ENCODE measurements around the gene VTI1A.

Gene VTI1A

DNA sequence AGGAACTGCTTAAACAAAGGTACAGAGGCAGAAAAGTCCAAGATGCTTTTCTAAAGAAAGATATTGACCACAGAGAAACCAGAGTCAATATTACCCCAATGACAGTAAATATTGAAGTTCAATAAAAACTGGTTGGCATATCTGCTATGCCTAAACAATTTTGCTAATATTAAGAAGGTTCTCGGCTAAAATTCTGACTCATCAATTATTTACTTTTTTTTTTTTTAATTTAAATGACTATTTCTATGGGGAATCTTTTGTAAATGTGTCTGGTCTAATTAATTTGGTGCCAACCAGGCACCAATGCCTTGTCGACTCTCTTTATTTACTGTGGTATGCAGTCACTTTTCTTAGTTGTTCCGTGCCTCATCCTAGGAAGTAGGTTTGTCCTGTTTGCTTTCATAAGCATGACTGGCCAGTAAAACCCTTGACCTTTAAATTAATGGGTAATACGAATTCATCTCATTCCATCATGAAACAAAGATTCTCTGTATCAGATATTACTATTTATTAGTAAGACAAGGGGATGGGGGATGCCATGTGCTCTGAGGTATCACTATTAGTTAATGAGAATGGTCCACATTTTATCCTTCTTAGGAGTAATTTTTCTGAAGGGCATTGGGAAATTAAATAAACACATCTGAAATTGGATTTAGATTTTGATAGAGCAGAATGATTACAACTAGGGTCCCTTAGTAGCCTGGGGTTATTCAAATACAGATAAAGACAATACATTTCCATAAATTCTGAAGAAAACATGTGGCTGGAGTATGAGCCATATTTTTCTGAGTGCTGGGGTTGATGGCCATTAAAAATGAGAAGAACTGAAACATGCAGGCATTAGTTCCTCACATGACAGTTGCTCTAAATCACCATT is 154.4 kb downstream of the VTI1A start:
- Histone ChIP-seq H3K36me3 (ENCODE audit: insufficient read depth, low read depth, low read length) (no peaks in the 10 kb centered on the region), H3K9me3 (ENCODE audit: insufficient read depth, low read depth, low read length) (no peaks in the 10 kb centered on the region), H3K4me1 (ENCODE audit: insufficient read depth, low read length) (no peaks in the 10 kb centered on the region), H3K4me3 (ENCODE audit: low read length) (no peak overlapping the region), H3K9ac (ENCODE audit: low read depth, low read length) (no peak overlapping the region), H3K27me3 (ENCODE audit: insufficient read depth, low read length) (no peaks in the 10 kb centered on the region), H3K27ac (ENCODE audit: low read length) (no peak overlapping the region)

DNA sequence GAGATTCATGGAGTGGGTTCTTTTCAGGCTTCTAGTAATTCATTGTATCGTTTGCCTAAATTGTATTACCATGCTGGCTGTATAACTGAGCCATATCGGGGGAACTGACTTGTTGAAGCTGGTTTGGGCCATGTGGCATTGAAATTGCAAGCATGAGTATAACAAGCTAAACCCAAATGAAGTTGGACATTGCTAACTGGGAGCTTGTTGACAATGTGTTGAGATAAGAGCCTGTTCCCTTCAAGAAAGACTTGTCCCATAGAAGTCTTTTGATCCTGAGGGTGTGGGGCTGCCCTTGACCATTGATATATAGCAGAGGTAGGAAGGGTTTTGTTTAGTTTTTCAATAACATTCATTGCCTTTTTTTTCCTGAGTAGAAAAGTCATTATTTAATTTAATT is 156.0 kb downstream of the VTI1A start:
- Histone ChIP-seq H3K9me3 (ENCODE audit: insufficient read depth, low read depth, low read length) (no peaks in the 10 kb centered on the region), H3K4me1 (ENCODE audit: insufficient read depth, low read length) (no peaks in the 10 kb centered on the region), H3K9ac (ENCODE audit: low read depth, low read length) (no peak overlapping the region), H3K27me3 (ENCODE audit: insufficient read depth, low read length) (no peaks in the 10 kb centered on the region), H3K27ac (ENCODE audit: low read length) (no peak overlapping the region), H3K36me3 (ENCODE audit: insufficient read depth, low read depth, low read length) (no peaks in the 10 kb centered on the region), H3K4me3 (ENCODE audit: low read length) (no peak overlapping the region)

- no peak overlapping the region for H3K9ac ChIP-seq (ENCODE audit: low read depth, low read length)
- H3K27ac ChIP-seq (ENCODE audit: low read length), result no peak overlapping the region
- H3K9me3 ChIP-seq (ENCODE audit: insufficient read depth, low read depth, low read length), result no peaks in the 10 kb centered on the region
- no peak overlapping the region for H3K4me3 ChIP-seq (ENCODE audit: low read length)
- H3K27me3 ChIP-seq (ENCODE audit: insufficient read depth, low read length), result no peaks in the 10 kb centered on the region
- H3K36me3 ChIP-seq (ENCODE audit: insufficient read depth, low read depth, low read length), result no peaks in the 10 kb centered on the region
- H3K4me1 ChIP-seq (ENCODE audit: insufficient read depth, low read length), result no peaks in the 10 kb centered on the region
Measured at GRCh38 chr10:112605063-112605462, 158.0 kb downstream of the VTI1A start.

DNA sequence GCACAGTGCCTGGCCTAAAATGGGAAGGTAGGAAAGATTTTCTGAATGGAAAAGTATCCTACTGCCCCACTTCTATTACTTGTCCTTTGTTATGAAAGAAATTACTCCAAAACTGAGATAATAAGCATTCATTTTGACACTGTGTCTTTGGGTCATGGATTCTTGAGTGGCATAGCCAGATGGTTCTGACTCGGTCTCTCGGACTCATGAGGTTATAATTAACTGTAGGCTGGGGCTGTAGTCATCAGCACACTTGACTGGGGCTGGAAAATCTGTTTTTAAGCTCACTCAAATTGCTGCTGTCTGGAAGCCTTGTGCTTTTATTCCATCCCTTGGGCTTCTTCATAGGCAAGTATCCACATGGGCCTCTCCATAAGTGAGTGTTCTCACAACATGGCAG is 160.5 kb downstream of the VTI1A start:
- no peaks in the 10 kb centered on the region for H3K36me3 ChIP-seq (ENCODE audit: insufficient read depth, low read depth, low read length)
- no peak overlapping the region for H3K9ac ChIP-seq (ENCODE audit: low read depth, low read length)
- H3K27ac ChIP-seq (ENCODE audit: low read length), result no peak overlapping the region
- no peak overlapping the region for H3K4me3 ChIP-seq (ENCODE audit: low read length)
- H3K27me3 ChIP-seq (ENCODE audit: insufficient read depth, low read length), result no peaks in the 10 kb centered on the region
- H3K9me3 ChIP-seq (ENCODE audit: insufficient read depth, low read depth, low read length), result no peaks in the 10 kb centered on the region
- H3K4me1 ChIP-seq (ENCODE audit: insufficient read depth, low read length), result no peaks in the 10 kb centered on the region

- Histone ChIP-seq H3K4me3 (ENCODE audit: low read length) (no peak overlapping the region), H3K4me1 (ENCODE audit: insufficient read depth, low read length) (no peaks in the 10 kb centered on the region), H3K27me3 (ENCODE audit: insufficient read depth, low read length) (no peaks in the 10 kb centered on the region), H3K36me3 (ENCODE audit: insufficient read depth, low read depth, low read length) (no peaks in the 10 kb centered on the region), H3K9me3 (ENCODE audit: insufficient read depth, low read depth, low read length) (peaks cover 12% of the 10 kb centered on the region), H3K27ac (ENCODE audit: low read length) (no peak overlapping the region), H3K9ac (ENCODE audit: low read depth, low read length) (no peak overlapping the region)
Measured at GRCh38 chr10:112613620-112614019, 166.6 kb downstream of the VTI1A start.

DNA sequence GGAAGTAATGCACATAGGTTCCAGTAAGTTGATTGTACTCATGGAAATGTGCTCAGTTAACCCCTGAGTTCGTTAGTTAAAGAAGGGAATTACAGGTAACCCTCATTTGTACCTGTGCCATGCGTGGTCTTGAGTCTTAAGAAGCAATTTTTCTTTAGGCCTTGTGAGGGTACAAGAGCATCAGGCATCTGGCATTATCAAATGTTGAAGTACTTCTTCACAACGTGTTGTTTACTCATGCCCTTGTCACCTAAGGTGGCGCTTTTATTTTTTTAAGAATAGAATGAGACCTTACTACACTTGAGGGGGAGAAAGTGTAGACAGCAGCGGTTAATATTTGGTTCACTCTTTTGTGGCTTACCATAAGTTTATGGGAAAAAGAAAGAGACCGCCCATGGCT is 167.1 kb downstream of the VTI1A start:
- H3K4me3 ChIP-seq (ENCODE audit: low read length), result no peak overlapping the region
- H3K27ac ChIP-seq (ENCODE audit: low read length), result no peak overlapping the region
- no peaks in the 10 kb centered on the region for H3K27me3 ChIP-seq (ENCODE audit: insufficient read depth, low read length)
- H3K4me1 ChIP-seq (ENCODE audit: insufficient read depth, low read length), result no peaks in the 10 kb centered on the region
- peaks cover 12% of the 10 kb centered on the region for H3K9me3 ChIP-seq (ENCODE audit: insufficient read depth, low read depth, low read length)
- H3K36me3 ChIP-seq (ENCODE audit: insufficient read depth, low read depth, low read length), result no peaks in the 10 kb centered on the region
- no peak overlapping the region for H3K9ac ChIP-seq (ENCODE audit: low read depth, low read length)

GRCh38 chr10:112614586-112614985 is 167.6 kb downstream of the VTI1A start:
- H3K27ac ChIP-seq (ENCODE audit: low read length), result no peak overlapping the region
- no peak overlapping the region for H3K9ac ChIP-seq (ENCODE audit: low read depth, low read length)
- no peaks in the 10 kb centered on the region for H3K4me1 ChIP-seq (ENCODE audit: insufficient read depth, low read length)
- H3K9me3 ChIP-seq (ENCODE audit: insufficient read depth, low read depth, low read length), result peaks cover 12% of the 10 kb centered on the region
- H3K36me3 ChIP-seq (ENCODE audit: insufficient read depth, low read depth, low read length), result no peaks in the 10 kb centered on the region
- no peaks in the 10 kb centered on the region for H3K27me3 ChIP-seq (ENCODE audit: insufficient read depth, low read length)
- H3K4me3 ChIP-seq (ENCODE audit: low read length), result no peak overlapping the region

- Histone ChIP-seq H3K4me3 (ENCODE audit: low read length) (no peak overlapping the region), H3K9ac (ENCODE audit: low read depth, low read length) (no peak overlapping the region), H3K36me3 (ENCODE audit: insufficient read depth, low read depth, low read length) (no peaks in the 10 kb centered on the region), H3K27me3 (ENCODE audit: insufficient read depth, low read length) (no peaks in the 10 kb centered on the region), H3K9me3 (ENCODE audit: insufficient read depth, low read depth, low read length) (peaks cover 12% of the 10 kb centered on the region), H3K4me1 (ENCODE audit: insufficient read depth, low read length) (no peaks in the 10 kb centered on the region), H3K27ac (ENCODE audit: low read length) (no peak overlapping the region)
Measured at GRCh38 chr10:112615269-112615668, 168.3 kb downstream of the VTI1A start.

- Histone ChIP-seq H3K9ac (ENCODE audit: low read depth, low read length) (no peak overlapping the region), H3K4me3 (ENCODE audit: low read length) (no peak overlapping the region), H3K36me3 (ENCODE audit: insufficient read depth, low read depth, low read length) (no peaks in the 10 kb centered on the region), H3K27ac (ENCODE audit: low read length) (no peak overlapping the region), H3K9me3 (ENCODE audit: insufficient read depth, low read depth, low read length) (peaks cover 12% of the 10 kb centered on the region), H3K27me3 (ENCODE audit: insufficient read depth, low read length) (no peaks in the 10 kb centered on the region), H3K4me1 (ENCODE audit: insufficient read depth, low read length) (no peaks in the 10 kb centered on the region)
Measured at GRCh38 chr10:112616647-112617046, 169.6 kb downstream of the VTI1A start.

DNA sequence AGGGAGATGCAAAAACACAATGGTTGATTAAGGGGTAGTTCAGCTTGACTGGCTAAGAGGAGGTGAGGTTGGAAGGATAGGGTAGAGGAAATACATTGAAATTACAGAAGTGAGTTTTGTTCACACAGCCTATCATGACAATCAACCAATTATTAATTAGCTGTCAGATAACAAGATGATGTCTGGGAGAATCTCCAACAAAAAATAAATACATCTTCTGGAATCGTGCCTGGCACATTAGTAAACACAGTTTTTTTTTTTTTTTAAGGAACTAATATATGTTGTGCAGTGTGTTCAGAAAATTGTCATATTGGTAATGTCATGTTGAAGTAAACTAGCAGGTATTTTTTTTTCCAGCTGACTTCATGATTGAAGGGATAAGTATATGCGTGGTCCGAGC is 171.8 kb downstream of the VTI1A start:
- Histone ChIP-seq H3K4me3 (ENCODE audit: low read length) (no peak overlapping the region), H3K27me3 (ENCODE audit: insufficient read depth, low read length) (no peaks in the 10 kb centered on the region), H3K4me1 (ENCODE audit: insufficient read depth, low read length) (no peaks in the 10 kb centered on the region), H3K9me3 (ENCODE audit: insufficient read depth, low read depth, low read length) (peaks cover 12% of the 10 kb centered on the region), H3K27ac (ENCODE audit: low read length) (no peak overlapping the region), H3K36me3 (ENCODE audit: insufficient read depth, low read depth, low read length) (no peaks in the 10 kb centered on the region), H3K9ac (ENCODE audit: low read depth, low read length) (no peak overlapping the region)

GRCh38 chr10:112619556-112619955 is 172.5 kb downstream of the VTI1A start:
- Histone ChIP-seq H3K9me3 (ENCODE audit: insufficient read depth, low read depth, low read length) (peaks cover 12% of the 10 kb centered on the region), H3K27me3 (ENCODE audit: insufficient read depth, low read length) (no peaks in the 10 kb centered on the region), H3K27ac (ENCODE audit: low read length) (no peak overlapping the region), H3K4me1 (ENCODE audit: insufficient read depth, low read length) (no peaks in the 10 kb centered on the region), H3K9ac (ENCODE audit: low read depth, low read length) (no peak overlapping the region), H3K36me3 (ENCODE audit: insufficient read depth, low read depth, low read length) (no peaks in the 10 kb centered on the region), H3K4me3 (ENCODE audit: low read length) (no peak overlapping the region)

DNA sequence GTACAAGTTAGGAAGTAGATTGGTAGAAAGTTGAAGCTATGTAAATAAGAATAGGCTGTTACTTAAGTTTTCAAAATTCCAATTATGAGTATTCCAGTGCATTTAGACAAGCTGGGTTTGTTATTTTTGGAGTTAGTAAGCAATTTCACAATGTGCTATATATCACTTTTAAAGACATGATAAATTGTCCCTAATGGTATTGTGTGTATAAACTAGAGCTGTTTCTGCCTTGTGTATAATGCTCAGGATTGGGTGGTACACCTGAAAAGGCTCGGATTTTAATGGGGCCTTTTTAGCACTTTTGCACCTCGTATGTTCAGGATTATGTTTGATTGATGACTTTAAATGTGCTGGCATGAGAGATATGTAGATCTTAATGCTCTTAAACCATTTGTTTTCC is 175.8 kb downstream of the VTI1A start:
- H3K4me1 ChIP-seq (ENCODE audit: insufficient read depth, low read length), result no peaks in the 10 kb centered on the region
- H3K9ac ChIP-seq (ENCODE audit: low read depth, low read length), result no peak overlapping the region
- no peaks in the 10 kb centered on the region for H3K36me3 ChIP-seq (ENCODE audit: insufficient read depth, low read depth, low read length)
- no peaks in the 10 kb centered on the region for H3K27me3 ChIP-seq (ENCODE audit: insufficient read depth, low read length)
- no peak overlapping the region for H3K4me3 ChIP-seq (ENCODE audit: low read length)
- H3K27ac ChIP-seq (ENCODE audit: low read length), result no peak overlapping the region
- no peaks in the 10 kb centered on the region for H3K9me3 ChIP-seq (ENCODE audit: insufficient read depth, low read depth, low read length)

Measured in iPS-20b (cell line).